Parathyroid adenoma (tissue), 2 donors: ENCODE data around the gene PRDX3.

ENCODE experiments used
- H2AFZ ChIP-seq: fragments of 300-600 bp; sonication (generic); one replicate; pipeline ENCODE4 v1.7.0; 2017; ENCODE audit warnings: antibody characterized with exemption, mild to moderate bottlenecking
- H3K27ac ChIP-seq: fragments of 300-600 bp; sonication (generic); one replicate; pipeline ENCODE4 v1.7.0; 2017
- H3K27me3 ChIP-seq: fragments of 300-600 bp; sonication (generic); one replicate; pipeline ENCODE4 v1.7.0; 2017; ENCODE audit warnings: low read length; ENCODE audit not compliant: control insufficient read depth, insufficient read depth
- H3K36me3 ChIP-seq: fragments of 300-600 bp; sonication (generic); one replicate; pipeline ENCODE4 v1.7.0; 2017; ENCODE audit warnings: low read length; ENCODE audit not compliant: control insufficient read depth, insufficient read depth
- H3K4me1 ChIP-seq: fragments of 300-600 bp; sonication (generic); one replicate; pipeline ENCODE4 v1.7.0; 2017; ENCODE audit warnings: control low read depth
- H3K4me2 ChIP-seq: fragments of 300-600 bp; sonication (generic); one replicate; pipeline ENCODE4 v1.7.0; 2017; ENCODE audit warnings: low read length
- H3K4me3 ChIP-seq: fragments of 300-600 bp; sonication (generic); one replicate; pipeline ENCODE4 v1.7.0; 2017; ENCODE audit warnings: low read depth, low read length
- H3K79me2 ChIP-seq: fragments of 300-600 bp; sonication (generic); one replicate; pipeline ENCODE4 v1.7.0; 2017; ENCODE audit warnings: control low read depth
- H3K9ac ChIP-seq: fragments of 300-600 bp; sonication (generic); one replicate; pipeline ENCODE4 v1.7.0; 2017; ENCODE audit warnings: mild to moderate bottlenecking
- H3K9me3 ChIP-seq: fragments of 300-600 bp; sonication (generic); one replicate; pipeline ENCODE4 v1.7.0; 2017; ENCODE audit warnings: low read length; ENCODE audit not compliant: control insufficient read depth
- TF ChIP-seq, protein P1 (sequence below): fragments of 300-600 bp; sonication (generic); IDR thresholded peaks from one replicate; pipeline ENCODE4 v1.7.0; 2017; ENCODE audit warnings: antibody characterized with exemption, mild to moderate bottlenecking
- donor health status: primary hyperparathyroidism.

Gene PRDX3

DNA sequence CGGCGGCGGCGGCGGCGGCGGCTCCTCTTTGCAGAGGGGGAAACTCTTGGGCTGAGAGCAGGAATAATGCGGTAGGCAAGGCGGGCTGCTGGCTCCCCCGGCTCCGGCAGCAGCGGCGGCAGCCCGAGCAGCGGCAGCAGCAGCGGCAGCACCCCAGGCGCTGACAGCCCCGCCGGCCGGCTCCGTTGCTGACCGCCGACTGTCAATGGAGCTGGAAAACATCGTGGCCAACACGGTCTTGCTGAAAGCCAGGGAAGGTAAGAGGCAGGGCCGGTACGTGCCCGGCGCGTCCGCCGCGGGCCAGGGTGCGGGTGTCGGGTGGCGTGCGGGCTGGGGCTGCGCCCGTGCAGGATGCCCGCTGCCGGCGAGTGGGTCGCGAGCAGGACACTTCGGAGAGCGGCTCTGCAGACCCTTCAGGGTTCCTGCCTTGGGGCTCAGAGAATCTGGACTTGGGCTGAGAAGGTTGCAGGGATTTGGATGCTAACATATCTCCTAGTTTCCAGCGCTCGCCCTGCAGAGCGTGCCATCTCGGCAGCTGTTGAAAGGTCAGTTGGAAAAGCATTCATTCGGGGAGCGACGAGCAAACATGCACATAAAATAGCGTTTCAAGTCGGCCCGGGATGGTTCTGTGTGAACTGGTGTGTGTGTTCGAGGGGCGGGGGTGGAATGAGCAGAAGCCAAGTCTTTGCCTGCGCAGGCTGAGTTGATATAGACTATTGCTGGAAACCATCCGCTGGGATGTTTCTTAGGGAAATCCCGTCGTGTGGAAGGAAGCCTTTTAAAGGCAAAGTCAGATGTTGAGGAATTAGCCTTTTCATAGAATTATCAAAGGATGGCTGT is 29.3 kb upstream of the PRDX3 start:
- peak overlapping the region; percentile 57 for H3K4me2 ChIP-seq
- H3K4me3 ChIP-seq: peak overlapping the region; percentile 89
- peak overlapping the region; percentile 31 for H3K9ac ChIP-seq
- H3K27me3 ChIP-seq: no peaks in the 10 kb centered on the region
- H3K79me2 ChIP-seq: peaks cover 17% of the 10 kb centered on the region
- peak overlapping the region; percentile 56 for H2AFZ ChIP-seq
- TF ChIP-seq, protein P1, sequence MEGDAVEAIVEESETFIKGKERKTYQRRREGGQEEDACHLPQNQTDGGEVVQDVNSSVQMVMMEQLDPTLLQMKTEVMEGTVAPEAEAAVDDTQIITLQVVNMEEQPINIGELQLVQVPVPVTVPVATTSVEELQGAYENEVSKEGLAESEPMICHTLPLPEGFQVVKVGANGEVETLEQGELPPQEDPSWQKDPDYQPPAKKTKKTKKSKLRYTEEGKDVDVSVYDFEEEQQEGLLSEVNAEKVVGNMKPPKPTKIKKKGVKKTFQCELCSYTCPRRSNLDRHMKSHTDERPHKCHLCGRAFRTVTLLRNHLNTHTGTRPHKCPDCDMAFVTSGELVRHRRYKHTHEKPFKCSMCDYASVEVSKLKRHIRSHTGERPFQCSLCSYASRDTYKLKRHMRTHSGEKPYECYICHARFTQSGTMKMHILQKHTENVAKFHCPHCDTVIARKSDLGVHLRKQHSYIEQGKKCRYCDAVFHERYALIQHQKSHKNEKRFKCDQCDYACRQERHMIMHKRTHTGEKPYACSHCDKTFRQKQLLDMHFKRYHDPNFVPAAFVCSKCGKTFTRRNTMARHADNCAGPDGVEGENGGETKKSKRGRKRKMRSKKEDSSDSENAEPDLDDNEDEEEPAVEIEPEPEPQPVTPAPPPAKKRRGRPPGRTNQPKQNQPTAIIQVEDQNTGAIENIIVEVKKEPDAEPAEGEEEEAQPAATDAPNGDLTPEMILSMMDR: no peak
- H3K27ac ChIP-seq: peak overlapping the region; percentile 90
- no peaks in the 10 kb centered on the region for H3K9me3 ChIP-seq
- H3K36me3 ChIP-seq: no peaks in the 10 kb centered on the region
- H3K4me1 ChIP-seq: peaks cover 7% of the 10 kb centered on the region

DNA sequence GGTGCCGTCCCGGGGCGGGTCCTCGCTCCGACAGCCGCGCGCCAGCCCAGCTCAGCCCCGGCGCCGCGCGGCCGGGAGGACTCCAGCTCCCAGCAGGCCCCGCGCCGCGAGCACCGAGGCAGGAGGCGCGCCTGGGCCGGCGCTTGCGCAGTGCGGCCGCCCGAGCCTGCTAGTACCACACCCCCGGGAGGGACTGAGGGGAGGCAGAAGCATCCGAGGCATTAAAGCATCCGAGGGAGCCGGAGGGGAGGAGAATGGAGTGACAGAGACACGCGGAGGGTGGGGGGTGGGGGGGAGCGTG is 28.7 kb upstream of the PRDX3 start, which contains the start of gene GRK5:
Gene GRK5 (plus strand): TSS at position 206 of the 301 bp plus-strand sequence. CDS start 347 bp downstream, outside the sequence.
- H3K79me2 ChIP-seq: peaks cover 17% of the 10 kb centered on the region
- H2AFZ ChIP-seq: peak within 1 kb of the TSS; percentile 83
- H3K9ac ChIP-seq: peak within 1 kb of the TSS; percentile 31
- TF ChIP-seq, protein P1: no peak
- H3K27me3 ChIP-seq: no peaks in the 10 kb centered on the region
- H3K4me1 ChIP-seq: peaks cover 1% of the 10 kb centered on the region
- peak within 1 kb of the TSS; percentile 90 for H3K27ac ChIP-seq
- no peaks in the 10 kb centered on the region for H3K9me3 ChIP-seq
- H3K36me3 ChIP-seq: no peaks in the 10 kb centered on the region
- peak within 1 kb of the TSS; percentile 66 for H3K4me2 ChIP-seq
- peak within 1 kb of the TSS; percentile 89 for H3K4me3 ChIP-seq

DNA sequence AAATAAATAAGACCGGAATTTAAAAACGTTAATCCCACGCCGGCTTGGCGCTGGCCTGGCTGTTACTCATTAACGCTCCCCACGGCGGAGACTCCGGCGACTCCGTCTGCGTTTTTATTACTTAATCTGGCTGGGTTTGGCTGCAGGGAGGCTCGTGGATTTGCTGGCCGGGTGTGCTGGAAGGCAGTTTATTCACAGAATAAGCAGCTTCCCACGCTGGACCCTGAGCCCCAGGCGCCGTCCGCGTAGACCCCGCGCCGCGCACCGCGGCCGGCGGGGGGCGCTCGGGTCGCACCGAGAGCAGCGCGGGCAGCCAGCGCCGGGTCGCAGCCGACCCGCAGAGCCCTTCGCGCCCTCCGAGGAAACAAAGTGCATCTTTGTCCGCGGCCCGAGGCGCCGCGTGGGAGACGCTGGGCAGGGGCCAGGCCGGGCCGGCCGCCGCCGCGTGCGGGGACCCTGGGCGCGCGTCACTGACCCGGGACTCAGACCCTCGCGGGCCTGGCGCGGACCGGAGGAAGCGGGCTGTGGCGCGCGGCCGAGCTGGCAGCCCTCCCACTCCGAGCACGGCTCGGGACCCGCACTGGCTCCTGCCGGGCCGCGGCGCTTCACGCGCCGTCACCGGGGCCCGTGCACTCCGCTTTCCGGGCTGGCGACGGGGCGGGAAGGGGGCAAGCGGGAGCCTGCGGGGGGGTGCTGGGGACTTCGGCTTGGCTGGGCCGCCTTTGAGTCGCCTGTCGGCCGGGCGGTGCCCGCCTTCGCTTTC is 28.2 kb upstream of the PRDX3 start:
- Histone ChIP-seq H3K9ac (peak overlapping the region; percentile 24), H3K4me3 (peak overlapping the region; percentile 48), H3K9me3 (no peaks in the 10 kb centered on the region), H3K79me2 (peaks cover 17% of the 10 kb centered on the region), H3K4me2 (peak overlapping the region; percentile 66), H3K27me3 (no peaks in the 10 kb centered on the region), H3K27ac (peak overlapping the region; percentile 57), H3K36me3 (no peaks in the 10 kb centered on the region), H2AFZ (peak overlapping the region; percentile 83), H3K4me1 (no peaks in the 10 kb centered on the region)
- TF ChIP-seq, protein P1: peak; percentile 59

DNA sequence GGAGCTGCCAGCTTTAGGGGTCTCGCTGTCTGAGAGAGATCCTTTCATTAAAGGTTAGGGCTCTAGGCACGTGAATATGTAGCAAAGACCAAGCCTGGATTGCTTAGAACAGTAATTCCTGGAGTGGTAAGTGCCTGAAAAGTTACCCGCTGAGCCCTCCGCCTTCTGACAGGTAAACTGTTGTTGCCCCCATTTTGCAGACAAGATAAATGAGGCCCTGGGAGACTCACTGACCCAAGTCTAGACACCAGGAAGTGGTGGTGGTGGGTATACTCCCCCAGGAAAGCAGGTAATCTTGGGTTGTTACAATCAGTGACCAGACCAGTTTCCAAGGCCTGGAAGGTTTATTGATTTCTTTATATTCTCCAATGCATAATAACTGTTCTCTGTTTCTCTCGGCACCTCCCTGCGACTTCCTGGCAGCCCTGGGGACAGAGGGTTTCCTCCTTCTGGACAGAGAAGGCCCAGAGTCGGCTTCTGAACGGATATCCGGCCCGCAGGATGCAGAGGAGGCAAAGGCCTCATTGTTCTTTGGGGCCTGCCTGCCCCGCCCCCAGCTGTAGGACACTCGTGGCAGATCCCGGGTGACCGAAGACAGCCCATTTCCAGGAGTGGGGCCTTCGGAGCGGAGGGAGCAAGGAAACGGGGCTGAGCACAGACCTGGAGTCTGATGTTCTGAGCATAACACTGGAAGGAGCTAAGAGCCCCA is 27.4 kb upstream of the PRDX3 start:
- Histone ChIP-seq H3K27ac (peak overlapping the region; percentile 34), H3K79me2 (peaks cover 17% of the 10 kb centered on the region), H3K36me3 (no peaks in the 10 kb centered on the region), H3K27me3 (no peaks in the 10 kb centered on the region), H3K9ac (peak overlapping the region; percentile 24), H3K4me2 (peak overlapping the region; percentile 66), H3K4me3 (no peak overlapping the region), H3K4me1 (no peaks in the 10 kb centered on the region), H2AFZ (peak overlapping the region; percentile 72), H3K9me3 (no peaks in the 10 kb centered on the region)
- TF ChIP-seq, protein P1: no peak
